CD14-positive monocyte (primary cell): ENCODE measurements around the gene ERC1. TPM values are rescaled to one million over a fixed set of nuclear protein-coding genes. Genes with fewer than 3 reads are reported as not detected.

Experiments
- DNase-seq, 3 donors: peaks; one replicate each; pipeline ENCODE4 v3.0.0-alpha.2; 2011 to 2022
- H2AFZ ChIP-seq: 2 replicates; pipeline ENCODE4 v1.6.0; 2012; ENCODE audit warnings: mild to moderate bottlenecking, low read depth, low read length, inconsistent platforms; ENCODE audit not compliant: insufficient read depth, poor library complexity, severe bottlenecking
- H3K27ac ChIP-seq, 2 donors: 1 replicate in 1 of 2; 2 replicates in 1 of 2; pipeline ENCODE4 v1.5.1; 2012 to 2013; ENCODE audit warnings: low read length in 2 of 2, control low read depth in 1 of 2, inconsistent platforms in 1 of 2, low read depth in 1 of 2, mild to moderate bottlenecking in 1 of 2
- H3K27me3 ChIP-seq, 2 donors: one replicate each; pipeline versions ENCODE4 v1.6.0 to v1.6.1; 2011 to 2013; ENCODE audit warnings: low read length in 2 of 2; ENCODE audit not compliant: control insufficient read depth in 2 of 2, insufficient read depth in 2 of 2
- H3K36me3 ChIP-seq, 2 donors: replicated peaks in 1 of 2; 1 replicate in 1 of 2; 2 replicates in 1 of 2; pipeline versions ENCODE4 v1.5.1 to v1.6.1; 2012 to 2013; ENCODE audit warnings: low read length in 2 of 2, control low read depth in 1 of 2, inconsistent platforms in 1 of 2, mild to moderate bottlenecking in 1 of 2; ENCODE audit not compliant: insufficient read depth in 2 of 2, control insufficient read depth in 1 of 2
- H3K4me1 ChIP-seq, 2 donors: 1 replicate in 1 of 2; 2 replicates in 1 of 2; pipeline versions ENCODE4 v1.5.1 to v1.6.1; 2012 to 2013; ENCODE audit warnings: low read length in 2 of 2, control low read depth in 1 of 2, inconsistent platforms in 1 of 2, mild to moderate bottlenecking in 1 of 2, moderate library complexity in 1 of 2; ENCODE audit not compliant: insufficient read depth in 2 of 2, control insufficient read depth in 1 of 2
- H3K4me2 ChIP-seq: replicated peaks from 2 replicates; pipeline ENCODE3; 2012; ENCODE audit warnings: low read length, moderate library complexity, mild to moderate bottlenecking; ENCODE audit not compliant: poor library complexity, severe bottlenecking; ENCODE audit errors: extremely low read depth
- H3K4me3 ChIP-seq, 3 experiments: fragments of 200-600 bp in 1 of 3; sonication (generic) in 1 of 3; replicated peaks in 1 of 3; 1 replicate in 2 of 3; 2 replicates in 1 of 3; pipeline ENCODE4 v1.5.1; 2011 to 2013; ENCODE audit warnings: low read length in 3 of 3, mild to moderate bottlenecking in 3 of 3, control low read depth in 2 of 3, low read depth in 2 of 3, inconsistent platforms in 1 of 3, moderate library complexity in 1 of 3
- H3K79me2 ChIP-seq: 2 replicates; pipeline ENCODE4 v1.6.0; 2012; ENCODE audit warnings: mild to moderate bottlenecking, control low read depth, inconsistent platforms, low read length, moderate library complexity; ENCODE audit not compliant: insufficient read depth
- H3K9ac ChIP-seq: 2 replicates; pipeline ENCODE4 v1.6.0; 2017; ENCODE audit warnings: low read length, mild to moderate bottlenecking; ENCODE audit not compliant: insufficient read depth, poor library complexity, severe bottlenecking
- H3K9me3 ChIP-seq, 2 donors: replicated peaks in 1 of 2; 1 replicate in 1 of 2; 2 replicates in 1 of 2; pipeline versions ENCODE4 v1.5.1 to v1.6.1; 2012 to 2013; ENCODE audit warnings: low read length in 2 of 2, control low read depth in 1 of 2; ENCODE audit not compliant: control insufficient read depth in 1 of 2, insufficient read depth in 1 of 2
- H4K20me1 ChIP-seq: 2 replicates; pipeline ENCODE4 v1.6.0; 2012; ENCODE audit warnings: mild to moderate bottlenecking, low read length, control low read depth, moderate library complexity; ENCODE audit not compliant: insufficient read depth
- H3K27ac Mint-ChIP-seq, 7 donors: one replicate each; pipeline ENCODE4 v1.8.0; 2020; ENCODE audit warnings: mild to moderate bottlenecking in 7 of 7, mixed read lengths in 7 of 7, moderate library complexity in 6 of 7, inconsistent platforms in 2 of 7
- H3K27me3 Mint-ChIP-seq, 3 donors: one replicate each; pipeline ENCODE4 v1.8.0; 2021 to 2022; ENCODE audit warnings: low read depth in 3 of 3, mild to moderate bottlenecking in 3 of 3, mixed read lengths in 3 of 3, moderate library complexity in 3 of 3, inconsistent platforms in 1 of 3
- H3K36me3 Mint-ChIP-seq, 2 donors: one replicate each; pipeline ENCODE4 v1.8.0; 2020; ENCODE audit warnings: mixed read lengths in 2 of 2, inconsistent platforms in 1 of 2, mild to moderate bottlenecking in 1 of 2
- H3K4me1 Mint-ChIP-seq: one replicate; pipeline ENCODE4 v1.8.0; 2020; ENCODE audit warnings: mild to moderate bottlenecking, mixed read lengths
- H3K4me3 Mint-ChIP-seq, 2 donors: one replicate each; pipeline ENCODE4 v1.8.0; 2020; ENCODE audit warnings: mild to moderate bottlenecking in 2 of 2, mixed read lengths in 2 of 2, moderate library complexity in 1 of 2
- H3K9me3 Mint-ChIP-seq, 7 donors: one replicate each; pipeline ENCODE4 v1.8.0; 2020 to 2022; ENCODE audit warnings: mixed read lengths in 7 of 7, mild to moderate bottlenecking in 6 of 7, moderate library complexity in 6 of 7, inconsistent platforms in 2 of 7
- CTCF ChIP-seq: fragments of 200-600 bp; IDR thresholded peaks from one replicate; pipeline ENCODE4 v1.8.0; 2022; ENCODE audit warnings: antibody characterized with exemption, mild to moderate bottlenecking
- WGBS: methylation state at CpG from one replicate; pipeline ENCODE4 v1.1.5; 2013; ENCODE audit warnings: missing lambda C conversion rate; ENCODE audit not compliant: insufficient coverage; 5-methylcytosine and 5-hydroxymethylcytosine counted together
- intact Hi-C, 2 donors: fragments of 100-400 bp; cut with micrococcal nuclease; formaldehyde crosslinking; loops; one replicate each; pipeline versions ENCODE4 v1.15.0 to v1.15.1; 2023
- polyA plus RNA-seq, 3 donors: library from polyadenylated mRNA; depleted of rRNA in 1 of 3; unstranded in 2 of 3; stranded (reverse) in 1 of 3; fragments of 300-500 nt in 2 of 3; fragments of >200 nt in 1 of 3; fragmentation: Illumina TruSeq in 2 of 3; gene quantifications; 1 replicate in 2 of 3; 2 replicates in 1 of 3; pipeline ENCODE4 v1.2.3, GENCODE V29; 2012 to 2021

The ERC1 gene
- polyA plus RNA-seq, 3 donors, result 4.0 to 14.3 (median 5.1) TPM

- Mint-ChIP-seq H3K4me3 (peak overlapping the region in 1 of 2 donors; percentile 28), H3K27me3 (peaks cover 22 to 44% (median 33%) of the 10 kb centered on the region in 3 donors), H3K36me3 (no peaks in the 10 kb centered on the region), H3K27ac (peak overlapping the region in 1 of 7 donors; percentile 65), H3K4me1 (peaks cover 15% of the 10 kb centered on the region), H3K9me3 (peaks cover 0 to 4% (median 0%) of the 10 kb centered on the region in 7 donors)
- Histone ChIP-seq H3K36me3 (no peaks in the 10 kb centered on the region), H3K9ac (no peak overlapping the region), H2AFZ (no peak overlapping the region), H3K4me1 (peaks cover 15 to 18% of the 10 kb centered on the region in 2 donors), H3K4me3 (no peak overlapping the region), H3K4me2 (no peak overlapping the region), H3K9me3 (no peaks in the 10 kb centered on the region), H3K27me3 (peaks cover 2 to 18% of the 10 kb centered on the region in 2 donors), H3K79me2 (no peaks in the 10 kb centered on the region), H4K20me1 (no peaks in the 10 kb centered on the region), H3K27ac (no peak overlapping the region)
- 90% methylated on average over 20 of the region's 22 CpGs for WGBS
- intact Hi-C loops, result no loop called here
- DNase-seq, result no peak
- TF ChIP-seq CTCF, result no peak
These were observed 512.3 kb downstream of the ERC1 start for GRCh38 chr12:1503281-1503711.

- Histone ChIP-seq H3K27me3 (peaks cover 2 to 18% of the 10 kb centered on the region in 2 donors), H3K9me3 (no peaks in the 10 kb centered on the region), H3K4me2 (peak overlapping the region; percentile 85), H3K9ac (peak overlapping the region; percentile 40), H2AFZ (peak overlapping the region; percentile 70), H3K79me2 (no peaks in the 10 kb centered on the region), H4K20me1 (no peaks in the 10 kb centered on the region), H3K27ac (no peak overlapping the region), H3K4me3 (peak overlapping the region; percentile 32 to 75 (median 36)), H3K36me3 (no peaks in the 10 kb centered on the region), H3K4me1 (peaks cover 15 to 18% of the 10 kb centered on the region in 2 donors)
- 9% methylated on average over 10 of the region's 16 CpGs for WGBS
- H3K4me3 Mint-ChIP-seq, result peak overlapping the region; percentile 83 to 97
- peaks cover 0 to 7% (median 0%) of the 10 kb centered on the region in 7 donors for H3K9me3 Mint-ChIP-seq
- no peak for TF ChIP-seq CTCF
- H3K27ac Mint-ChIP-seq, result peak overlapping the region in 5 of 7 donors; percentile 12 to 87 (median 29)
- peaks cover 26 to 47% (median 33%) of the 10 kb centered on the region in 3 donors for H3K27me3 Mint-ChIP-seq
- DNase-seq, result peak; percentile 35 to 47 (median 45)
- intact Hi-C loops, result no loop called here
- peaks cover 15% of the 10 kb centered on the region for H3K4me1 Mint-ChIP-seq
- no peaks in the 10 kb centered on the region for H3K36me3 Mint-ChIP-seq
These were observed 513.4 kb downstream of the ERC1 start for GRCh38 chr12:1504304-1504894.
